ENCODE measurements around the gene RASGRF2. TPM values are rescaled to one million over a fixed set of nuclear protein-coding genes. Genes with fewer than 3 reads are reported as not detected.

RASGRF2 gene
- total and polyA plus RNA-seq, 2 of the 13 experiments (the other 11 are each of a cell fraction or from before 2014, with no cell fraction given), result 23.6 to 29.0 TPM

DNA sequence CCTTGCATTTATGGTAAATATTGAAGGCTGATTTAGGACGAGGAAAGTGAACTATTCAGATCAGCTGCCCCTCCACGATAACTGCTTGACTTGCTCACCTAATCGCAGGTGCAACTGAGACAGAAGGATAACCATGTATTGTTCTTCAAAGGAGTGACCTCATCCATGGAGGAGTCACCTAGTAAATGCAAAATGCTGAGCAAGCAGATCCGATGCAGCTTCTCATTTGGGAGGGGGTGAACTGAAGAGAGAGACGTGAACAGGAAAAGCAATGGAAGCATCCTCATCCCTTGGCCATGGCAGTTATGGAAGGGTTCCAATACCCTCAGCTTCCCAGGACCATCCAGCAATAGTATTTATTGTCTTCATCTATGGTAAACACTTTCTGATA lies 47.5 kb downstream of the RASGRF2 start:
- peaks cover 9 to 14% of the 10 kb centered on the region in 2 experiments for H3K36me3 ChIP-seq (replicated peaks in 1 of 2; ENCODE audit: control insufficient read depth in 1 of 2, insufficient read depth in 2 of 2, low read length in 2 of 2)
- no peak overlapping the region for H3K9ac ChIP-seq (ENCODE audit: insufficient read depth, low read depth, low read length)
- WGBS (ENCODE audit: low lambda C conversion rate), result 100% methylated on average over 5 of the region's 5 CpGs
- H3K27me3 ChIP-seq (ENCODE audit: control insufficient read depth in 1 of 2, insufficient read depth in 2 of 2, low read length in 2 of 2), result no peaks in the 10 kb centered on the region
- H3K9me3 ChIP-seq (ENCODE audit: low read length), result no peaks in the 10 kb centered on the region
- H3K4me1 ChIP-seq (ENCODE audit: insufficient read depth, low read length), result peaks cover 13% of the 10 kb centered on the region
- DNase-seq (ENCODE audit: low spot score) (no peak), FAIRE-seq (no peak), ATAC-seq (no peak)
- no TSS peak for BruUV-seq (replicated peaks)
- CTCF ChIA-PET (ENCODE audit: low intra/inter-chr PET ratio, low total read pairs), result no interaction called here
- in situ Hi-C loops (cut with HindIII; ENCODE audit: extremely low pct_ligation_motif_present, low pct_unique_long_range_greater_than_20kb), result no loop called here
- no peak overlapping the region for H2AFZ ChIP-seq (ENCODE audit: low read length)
- intact Hi-C loops (cut with micrococcal nuclease; ENCODE audit: unreplicated experiment), result no loop called here
- no peak overlapping the region for H3K27ac ChIP-seq (ENCODE audit: extremely low read length, insufficient read depth, low read length)
- H4K20me1 ChIP-seq (ENCODE audit: insufficient read depth, low read length), result no peaks in the 10 kb centered on the region
- no peak overlapping the region for H3K4me2 ChIP-seq (ENCODE audit: low read depth, low read length)
- no peak overlapping the region for H3K4me3 ChIP-seq (replicated peaks in 1 of 3; ENCODE audit: insufficient read depth in 1 of 3, low read depth in 2 of 3, low read length in 3 of 3)
- POLR2A ChIA-PET, result no interaction called here
- H3K79me2 ChIP-seq (ENCODE audit: insufficient read depth, low read length), result peaks cover 70% of the 10 kb centered on the region
- TF ChIP-seq PHF20 (CRISPR knock-in tag; IDR thresholded peaks at IDR 0.05), result no peak
- TF ChIP-seq SKIL (CRISPR knock-in tag; IDR thresholded peaks at IDR 0.05; ENCODE audit: borderline replicate concordance), result no peak
- no peak for TF ChIP-seq JARID2 (CRISPR knock-in tag; IDR thresholded peaks at IDR 0.05; ENCODE audit: insufficient replicate concordance)
- TF ChIP-seq, protein P1, sequence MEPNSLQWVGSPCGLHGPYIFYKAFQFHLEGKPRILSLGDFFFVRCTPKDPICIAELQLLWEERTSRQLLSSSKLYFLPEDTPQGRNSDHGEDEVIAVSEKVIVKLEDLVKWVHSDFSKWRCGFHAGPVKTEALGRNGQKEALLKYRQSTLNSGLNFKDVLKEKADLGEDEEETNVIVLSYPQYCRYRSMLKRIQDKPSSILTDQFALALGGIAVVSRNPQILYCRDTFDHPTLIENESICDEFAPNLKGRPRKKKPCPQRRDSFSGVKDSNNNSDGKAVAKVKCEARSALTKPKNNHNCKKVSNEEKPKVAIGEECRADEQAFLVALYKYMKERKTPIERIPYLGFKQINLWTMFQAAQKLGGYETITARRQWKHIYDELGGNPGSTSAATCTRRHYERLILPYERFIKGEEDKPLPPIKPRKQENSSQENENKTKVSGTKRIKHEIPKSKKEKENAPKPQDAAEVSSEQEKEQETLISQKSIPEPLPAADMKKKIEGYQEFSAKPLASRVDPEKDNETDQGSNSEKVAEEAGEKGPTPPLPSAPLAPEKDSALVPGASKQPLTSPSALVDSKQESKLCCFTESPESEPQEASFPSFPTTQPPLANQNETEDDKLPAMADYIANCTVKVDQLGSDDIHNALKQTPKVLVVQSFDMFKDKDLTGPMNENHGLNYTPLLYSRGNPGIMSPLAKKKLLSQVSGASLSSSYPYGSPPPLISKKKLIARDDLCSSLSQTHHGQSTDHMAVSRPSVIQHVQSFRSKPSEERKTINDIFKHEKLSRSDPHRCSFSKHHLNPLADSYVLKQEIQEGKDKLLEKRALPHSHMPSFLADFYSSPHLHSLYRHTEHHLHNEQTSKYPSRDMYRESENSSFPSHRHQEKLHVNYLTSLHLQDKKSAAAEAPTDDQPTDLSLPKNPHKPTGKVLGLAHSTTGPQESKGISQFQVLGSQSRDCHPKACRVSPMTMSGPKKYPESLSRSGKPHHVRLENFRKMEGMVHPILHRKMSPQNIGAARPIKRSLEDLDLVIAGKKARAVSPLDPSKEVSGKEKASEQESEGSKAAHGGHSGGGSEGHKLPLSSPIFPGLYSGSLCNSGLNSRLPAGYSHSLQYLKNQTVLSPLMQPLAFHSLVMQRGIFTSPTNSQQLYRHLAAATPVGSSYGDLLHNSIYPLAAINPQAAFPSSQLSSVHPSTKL (CRISPR knock-in tag; IDR thresholded peaks at IDR 0.05), result no peak
- TF ChIP-seq, protein P2, sequence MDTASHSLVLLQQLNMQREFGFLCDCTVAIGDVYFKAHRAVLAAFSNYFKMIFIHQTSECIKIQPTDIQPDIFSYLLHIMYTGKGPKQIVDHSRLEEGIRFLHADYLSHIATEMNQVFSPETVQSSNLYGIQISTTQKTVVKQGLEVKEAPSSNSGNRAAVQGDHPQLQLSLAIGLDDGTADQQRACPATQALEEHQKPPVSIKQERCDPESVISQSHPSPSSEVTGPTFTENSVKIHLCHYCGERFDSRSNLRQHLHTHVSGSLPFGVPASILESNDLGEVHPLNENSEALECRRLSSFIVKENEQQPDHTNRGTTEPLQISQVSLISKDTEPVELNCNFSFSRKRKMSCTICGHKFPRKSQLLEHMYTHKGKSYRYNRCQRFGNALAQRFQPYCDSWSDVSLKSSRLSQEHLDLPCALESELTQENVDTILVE (CRISPR knock-in tag; IDR thresholded peaks at IDR 0.05), result no peak
- TF ChIP-seq MAFK (conservative IDR thresholded peaks at IDR 0.05 in 1 of 2, IDR thresholded peaks at IDR 0.05 in 1 of 2; ENCODE audit: low read length in 2 of 2), result peak; percentile 94 to 97
- TF ChIP-seq MAFF (IDR thresholded peaks at IDR 0.05; ENCODE audit: low read depth, low read length), result peak; percentile 93
- TF ChIP-seq ZNF333 (CRISPR knock-in tag; IDR thresholded peaks at IDR 0.05; ENCODE audit: borderline replicate concordance), result no peak
- no peak for TF ChIP-seq ZNF232 (CRISPR knock-in tag; IDR thresholded peaks at IDR 0.05; ENCODE audit: borderline replicate concordance)
- no peak for TF ChIP-seq YEATS2 (CRISPR knock-in tag; IDR thresholded peaks at IDR 0.05; ENCODE audit: borderline replicate concordance)
- no peak for TF ChIP-seq NFYB (CRISPR knock-in tag; IDR thresholded peaks at IDR 0.05)
- TF ChIP-seq, protein P3, sequence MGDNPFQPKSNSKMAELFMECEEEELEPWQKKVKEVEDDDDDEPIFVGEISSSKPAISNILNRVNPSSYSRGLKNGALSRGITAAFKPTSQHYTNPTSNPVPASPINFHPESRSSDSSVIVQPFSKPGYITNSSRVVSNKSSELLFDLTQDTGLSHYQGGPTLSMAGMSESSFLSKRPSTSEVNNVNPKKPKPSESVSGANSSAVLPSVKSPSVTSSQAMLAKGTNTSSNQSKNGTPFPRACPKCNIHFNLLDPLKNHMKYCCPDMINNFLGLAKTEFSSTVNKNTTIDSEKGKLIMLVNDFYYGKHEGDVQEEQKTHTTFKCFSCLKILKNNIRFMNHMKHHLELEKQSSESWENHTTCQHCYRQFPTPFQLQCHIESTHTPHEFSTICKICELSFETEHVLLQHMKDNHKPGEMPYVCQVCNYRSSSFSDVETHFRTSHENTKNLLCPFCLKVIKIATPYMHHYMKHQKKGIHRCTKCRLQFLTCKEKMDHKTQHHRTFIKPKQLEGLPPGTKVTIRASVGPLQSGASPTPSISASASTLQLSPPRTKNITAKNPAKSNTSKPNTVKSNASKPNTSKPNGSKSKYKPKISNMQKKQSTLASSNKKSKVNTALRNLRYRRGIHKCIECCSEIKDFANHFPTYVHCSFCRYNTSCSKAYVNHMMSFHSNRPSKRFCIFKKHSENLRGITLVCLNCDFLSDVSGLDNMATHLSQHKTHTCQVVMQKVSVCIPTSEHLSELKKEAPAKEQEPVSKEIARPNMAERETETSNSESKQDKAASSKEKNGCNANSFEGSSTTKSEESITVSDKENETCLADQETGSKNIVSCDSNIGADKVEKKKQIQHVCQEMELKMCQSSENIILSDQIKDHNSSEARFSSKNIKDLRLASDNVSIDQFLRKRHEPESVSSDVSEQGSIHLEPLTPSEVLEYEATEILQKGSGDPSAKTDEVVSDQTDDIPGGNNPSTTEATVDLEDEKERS (CRISPR knock-in tag; IDR thresholded peaks at IDR 0.05), result no peak
- TF ChIP-seq ZNF556 (CRISPR knock-in tag; IDR thresholded peaks at IDR 0.05; ENCODE audit: borderline replicate concordance), result no peak
- TF ChIP-seq ZNF83 (CRISPR knock-in tag; IDR thresholded peaks at IDR 0.05; ENCODE audit: borderline replicate concordance), result no peak

Data from HepG2 (cell line).